ENCODE measurements around the gene GLMP.

DNA sequence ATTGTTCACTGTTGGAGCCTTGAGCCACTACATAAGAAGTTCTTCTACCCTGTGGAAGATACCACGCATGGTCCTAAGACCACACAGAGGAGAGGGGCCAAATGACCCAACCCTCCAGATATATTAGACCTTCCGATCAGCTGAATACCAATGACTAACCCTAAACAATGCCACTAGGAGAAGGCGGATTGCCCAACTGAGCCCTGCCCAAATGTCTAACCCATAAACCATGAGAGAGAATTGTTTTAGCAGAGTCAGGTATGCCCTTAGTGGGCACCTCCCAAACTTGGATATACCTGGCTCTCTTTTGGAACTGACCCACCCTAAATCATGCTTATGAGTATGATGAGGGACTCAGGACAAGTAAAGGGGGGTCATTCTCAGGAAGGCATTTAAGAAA is 25.2 kb downstream of the GLMP start:
- TF ChIP-seq, protein P1, sequence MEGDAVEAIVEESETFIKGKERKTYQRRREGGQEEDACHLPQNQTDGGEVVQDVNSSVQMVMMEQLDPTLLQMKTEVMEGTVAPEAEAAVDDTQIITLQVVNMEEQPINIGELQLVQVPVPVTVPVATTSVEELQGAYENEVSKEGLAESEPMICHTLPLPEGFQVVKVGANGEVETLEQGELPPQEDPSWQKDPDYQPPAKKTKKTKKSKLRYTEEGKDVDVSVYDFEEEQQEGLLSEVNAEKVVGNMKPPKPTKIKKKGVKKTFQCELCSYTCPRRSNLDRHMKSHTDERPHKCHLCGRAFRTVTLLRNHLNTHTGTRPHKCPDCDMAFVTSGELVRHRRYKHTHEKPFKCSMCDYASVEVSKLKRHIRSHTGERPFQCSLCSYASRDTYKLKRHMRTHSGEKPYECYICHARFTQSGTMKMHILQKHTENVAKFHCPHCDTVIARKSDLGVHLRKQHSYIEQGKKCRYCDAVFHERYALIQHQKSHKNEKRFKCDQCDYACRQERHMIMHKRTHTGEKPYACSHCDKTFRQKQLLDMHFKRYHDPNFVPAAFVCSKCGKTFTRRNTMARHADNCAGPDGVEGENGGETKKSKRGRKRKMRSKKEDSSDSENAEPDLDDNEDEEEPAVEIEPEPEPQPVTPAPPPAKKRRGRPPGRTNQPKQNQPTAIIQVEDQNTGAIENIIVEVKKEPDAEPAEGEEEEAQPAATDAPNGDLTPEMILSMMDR (IDR thresholded peaks at IDR 0.05): no peak
- TF ChIP-seq POLR2A (IDR thresholded peaks at IDR 0.05): no peak

Measured in thyroid gland (tissue), 4 donors.